Regular cardiac myocyte (primary cell): Measurements from ENCODE around the gene TBC1D3G. TPM values are rescaled to one million over a fixed set of nuclear protein-coding genes. Genes with fewer than 3 reads are reported as not detected.

Experiments
- total RNA-seq: library from RNA; depleted of rRNA; stranded (reverse); fragments of >200 nt; gene quantifications from 2 replicates; pipeline ENCODE4 v1.2.3, GENCODE V29; 2014

TBC1D3G gene
- total RNA-seq = not detected in 2 replicates

DNA sequence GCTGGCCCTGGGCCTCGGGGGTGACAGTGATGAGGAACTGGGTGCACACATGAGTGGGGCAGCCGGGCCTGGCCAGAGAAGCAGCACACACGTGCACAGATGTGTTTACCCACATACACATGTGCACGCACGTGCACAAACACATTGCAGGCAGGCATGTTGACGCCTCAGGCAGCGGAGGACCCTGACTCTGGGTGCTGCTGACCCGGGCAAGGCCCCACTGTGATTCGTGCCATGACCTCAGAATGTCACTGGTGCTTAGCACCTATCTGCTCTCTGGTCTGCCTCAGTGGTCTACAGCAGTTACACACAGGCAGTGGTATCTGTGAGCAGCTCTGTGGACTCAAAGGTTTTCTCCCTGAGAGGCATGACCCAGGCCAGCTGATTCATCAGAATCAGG is at the start of gene TBC1D3G:
TBC1D3G (plus strand) TSS at position 301 of the 400 bp plus-strand sequence. CDS start 1,528 bp downstream, outside the sequence.

Other genes with a start within 250 kb of the TBC1D3G start
- gene CCL3, start 233.7 kb upstream of the TBC1D3G start, total RNA-seq = 0.56 TPM in 1 of 2 replicates, not detected in the other
- not detected in 2 replicates for gene CCL4, start 220.1 kb upstream of the TBC1D3G start, total RNA-seq
- 0.56 TPM in 1 of 2 replicates, not detected in the other for gene TBC1D3B, start 147.2 kb upstream of the TBC1D3G start, total RNA-seq
- not detected in 2 replicates for gene CCL3L1, start 127.1 kb upstream of the TBC1D3G start, total RNA-seq
- 0.56 TPM in 1 of 2 replicates, not detected in the other for gene CCL4L2, start 112.8 kb upstream of the TBC1D3G start, total RNA-seq
- gene TBC1D3I, start 59.3 kb upstream of the TBC1D3G start, total RNA-seq = under 0.01 TPM in 1 of 2 replicates, not detected in the other
- not detected in 2 replicates for gene TBC1D3H, start 64.6 kb downstream of the TBC1D3G start, total RNA-seq
- 17.4 and 20.9 TPM in 2 replicates for gene ZNHIT3, start 162.8 kb downstream of the TBC1D3G start, total RNA-seq
- 38.6 and 64.4 TPM in 2 replicates for gene MYO19, start 211.0 kb downstream of the TBC1D3G start, total RNA-seq
- gene PIGW, start 211.1 kb downstream of the TBC1D3G start, total RNA-seq = 3.7 and 12.3 TPM in 2 replicates
- gene GGNBP2, start 221.0 kb downstream of the TBC1D3G start, total RNA-seq = 46.2 and 48.3 TPM in 2 replicates